Measurements from ENCODE around the gene SRSF7. TPM values are rescaled to one million over a fixed set of nuclear protein-coding genes. Genes with fewer than 3 reads are reported as not detected.
A peak's percentile ranks its signal among the peaks of the same experiment; 100 is the strongest.
"Not testable (repeated sequence)": the region's sequence is repeated elsewhere in the genome, so short reads cannot be mapped to it uniquely, and the experiment has no call there.

SRSF7 gene
- total RNA-seq, 2 experiments from 2014 or later: 243 to 249 TPM

- peak overlapping the region; percentile 28 for H3K4me3 Mint-ChIP-seq
These were observed 28.7 kb downstream of the SRSF7 start for GRCh38 chr2:38722271-38723061.

DNA sequence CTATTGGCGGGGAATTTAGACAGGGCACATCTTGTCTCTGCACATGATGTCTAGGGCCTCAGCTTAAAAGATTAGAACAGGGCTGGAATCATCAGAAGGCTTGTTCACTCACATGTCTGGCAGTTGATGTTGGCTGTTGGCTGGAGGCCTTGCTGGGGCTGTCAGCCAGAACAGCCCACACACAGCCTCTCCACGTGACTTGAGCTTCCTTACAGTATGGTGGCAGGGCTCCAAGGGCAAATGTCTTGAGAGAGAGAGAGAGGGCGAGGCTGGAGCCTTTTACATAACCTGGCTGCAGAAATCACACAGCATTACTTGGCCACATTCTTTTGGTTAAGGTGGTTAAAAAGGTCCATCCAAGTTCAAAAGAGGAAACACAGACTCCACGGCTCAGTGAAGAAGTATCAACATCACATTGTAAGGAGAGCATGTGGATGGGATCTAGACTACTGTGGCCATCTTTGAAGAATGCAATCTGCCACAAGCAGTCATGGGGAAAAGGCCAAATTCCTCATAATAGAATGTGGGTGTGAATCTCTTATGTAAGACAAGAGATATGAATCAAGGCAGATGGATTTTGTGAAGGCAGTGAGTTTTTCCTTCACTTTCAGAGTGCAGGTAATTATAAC, 30.4 kb downstream of the SRSF7 start:
- no peaks in the 10 kb centered on the region for H3K9me3 Mint-ChIP-seq
- peaks cover 65% of the 10 kb centered on the region for H3K4me1 Mint-ChIP-seq
- DNase-seq: no peak
- H3K4me3 Mint-ChIP-seq: no peak overlapping the region
- H3K36me3 Mint-ChIP-seq (ENCODE audit: low read depth): peaks cover 67% of the 10 kb centered on the region
- peak overlapping the region; percentile 70 for H3K27ac Mint-ChIP-seq
- H3K27me3 Mint-ChIP-seq: no peaks in the 10 kb centered on the region
- ChIA-PET CTCF (interaction anchor here (1.0 to 6.2 kb wide), 2 partner anchors 111 to 117 kb away, joined by 4 to 86 read pairs; partner anchors contain the start of gene HNRNPLL), POLR2A (interaction anchor here (0.5 to 4.9 kb wide), 5 partner anchors 38 to 120 kb away, joined by 3 to 51 read pairs (median 4); partner anchors contain the start of genes GALM and HNRNPLL)

More at GRCh38 chr2:38722271-38723061, 28.7 kb downstream of the SRSF7 start:
- ChIA-PET CTCF (interaction anchor here (0.6 to 8.5 kb wide), 13 partner anchors 12 to 186 kb away, joined by 3 to 131 read pairs (median 4); partner anchors contain the start of gene HNRNPLL), POLR2A (interaction anchor here (0.8 to 4.9 kb wide), 27 partner anchors 9 to 146 kb away, joined by 3 to 51 read pairs (median 4); partner anchors contain the start of genes GALM, HNRNPLL and SRSF7)
- Mint-ChIP-seq H3K4me1 (peaks cover 63% of the 10 kb centered on the region), H3K36me3 (ENCODE audit: low read depth) (peaks cover 52% of the 10 kb centered on the region), H3K27me3 (no peaks in the 10 kb centered on the region), H3K27ac (peak overlapping the region; percentile 70), H3K9me3 (no peaks in the 10 kb centered on the region)
- DNase-seq: no peak

DNA sequence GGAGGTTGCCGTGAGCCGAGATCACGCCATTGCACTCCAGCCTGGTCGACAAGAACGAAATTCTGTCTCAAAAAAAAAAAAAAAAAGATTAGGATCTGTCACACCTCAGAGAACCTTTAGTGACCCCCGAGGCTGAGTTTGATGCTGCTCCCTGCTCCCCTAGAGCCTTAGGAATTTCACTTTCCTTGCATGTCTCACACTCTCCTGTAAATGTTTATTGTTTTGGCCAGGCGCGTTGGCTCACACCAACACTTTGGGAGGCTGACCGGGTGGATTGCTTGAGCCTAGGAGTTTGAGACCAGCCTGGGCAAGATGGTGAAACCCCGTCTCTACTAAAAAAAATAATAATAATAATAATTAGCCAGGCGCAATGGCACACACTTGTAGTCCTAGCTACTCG, 31.5 kb downstream of the SRSF7 start:
- no peak for DNase-seq
- Mint-ChIP-seq H3K36me3 (ENCODE audit: low read depth) (peaks cover 69% of the 10 kb centered on the region), H3K4me1 (peaks cover 65% of the 10 kb centered on the region), H3K27ac (no peak overlapping the region), H3K9me3 (no peaks in the 10 kb centered on the region), H3K4me3 (no peak overlapping the region), H3K27me3 (no peaks in the 10 kb centered on the region)
- POLR2A ChIA-PET: interaction anchor here (1.2 kb wide), 1 partner anchor 38 kb away, joined by 3 read pairs; no protein-coding TSS in a partner anchor
- CTCF ChIA-PET: interaction anchor here (0.7 to 1.0 kb wide), 3 partner anchors 38 to 140 kb away, joined by 4 read pairs; no protein-coding TSS in a partner anchor

GRCh38 chr2:38718601-38719000, 32.6 kb downstream of the SRSF7 start:
- POLR2A ChIA-PET: interaction anchor here (1.0 to 1.1 kb wide), 2 partner anchors 20 to 32 kb away, joined by 3 read pairs; partner anchors contain the start of gene SRSF7
- Mint-ChIP-seq H3K9me3 (no peaks in the 10 kb centered on the region), H3K4me1 (peaks cover 64% of the 10 kb centered on the region), H3K27ac (no peak overlapping the region), H3K36me3 (ENCODE audit: low read depth) (peaks cover 76% of the 10 kb centered on the region), H3K27me3 (no peaks in the 10 kb centered on the region), H3K4me3 (no peak overlapping the region)
- DNase-seq: no peak
- CTCF ChIA-PET: interaction anchor here (0.6 to 0.9 kb wide), 2 partner anchors 9 to 37 kb away, joined by 3 to 4 read pairs; no protein-coding TSS in a partner anchor

DNA sequence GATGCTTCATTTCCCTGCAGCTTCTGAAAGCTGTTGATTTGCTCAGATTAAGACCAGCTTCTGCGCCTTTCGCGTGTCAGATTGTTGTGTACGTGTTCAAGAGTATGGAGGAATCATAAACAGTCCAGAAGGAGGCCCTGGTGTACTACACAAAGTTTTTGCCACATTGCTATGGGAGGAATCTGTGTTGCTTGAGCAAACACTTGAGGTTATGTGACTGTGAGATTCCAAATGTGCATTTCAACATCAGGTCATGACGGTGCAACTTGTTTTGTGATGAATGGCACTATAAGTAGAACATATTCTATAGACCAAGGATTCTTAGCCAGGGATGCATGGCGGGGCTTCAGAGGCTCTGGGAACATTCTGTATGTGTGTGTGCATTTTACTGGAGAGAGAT, 35.0 kb downstream of the SRSF7 start:
- Mint-ChIP-seq H3K27ac (no peak overlapping the region), H3K36me3 (ENCODE audit: low read depth) (peaks cover 83% of the 10 kb centered on the region), H3K4me3 (no peak overlapping the region), H3K4me1 (peaks cover 60% of the 10 kb centered on the region), H3K9me3 (peaks cover 3% of the 10 kb centered on the region), H3K27me3 (no peaks in the 10 kb centered on the region)
- no peak for DNase-seq
- ChIA-PET POLR2A (interaction anchor here (1.6 to 5.2 kb wide), 2 partner anchors 34 to 50 kb away, joined by 6 to 20 read pairs; partner anchors contain the start of gene GALM), CTCF (interaction anchor here (1.1 to 2.3 kb wide), 3 partner anchors 113 to 137 kb away, joined by 3 to 8 read pairs (median 3); no protein-coding TSS in a partner anchor)

DNA sequence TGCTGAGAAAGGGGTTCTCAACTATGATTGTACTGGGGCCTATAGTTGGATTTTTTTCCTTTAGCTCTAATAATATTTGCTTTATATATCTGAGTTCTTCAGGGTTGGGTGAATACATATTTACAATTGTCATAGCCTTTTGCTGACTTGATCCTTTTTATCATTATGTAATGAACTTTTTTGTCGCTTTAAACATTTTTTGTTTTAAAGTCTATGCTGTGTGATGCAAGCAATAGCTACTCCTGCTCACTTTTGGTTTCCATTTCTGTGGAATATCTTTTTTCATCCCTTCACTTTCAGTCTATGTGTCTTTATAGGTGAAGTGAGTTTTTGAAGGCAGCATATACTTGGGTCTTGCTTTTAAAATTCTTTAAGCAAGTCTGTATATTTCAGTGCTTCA, 36.2 kb downstream of the SRSF7 start:
- H3K4me1 Mint-ChIP-seq: peaks cover 58% of the 10 kb centered on the region
- H3K36me3 Mint-ChIP-seq (ENCODE audit: low read depth): peaks cover 82% of the 10 kb centered on the region
- ChIA-PET CTCF (interaction anchor here (2.3 kb wide), 1 partner anchor 133 kb away, joined by 8 read pairs; no protein-coding TSS in a partner anchor), POLR2A (interaction anchor here (1.6 to 5.2 kb wide), 2 partner anchors 33 to 48 kb away, joined by 6 to 20 read pairs; partner anchors contain the start of gene GALM)
- H3K27ac Mint-ChIP-seq: peak overlapping the region; percentile 54
- not testable (repeated sequence) for H3K4me3 Mint-ChIP-seq, DNase-seq, H3K9me3 Mint-ChIP-seq, H3K27me3 Mint-ChIP-seq

DNA sequence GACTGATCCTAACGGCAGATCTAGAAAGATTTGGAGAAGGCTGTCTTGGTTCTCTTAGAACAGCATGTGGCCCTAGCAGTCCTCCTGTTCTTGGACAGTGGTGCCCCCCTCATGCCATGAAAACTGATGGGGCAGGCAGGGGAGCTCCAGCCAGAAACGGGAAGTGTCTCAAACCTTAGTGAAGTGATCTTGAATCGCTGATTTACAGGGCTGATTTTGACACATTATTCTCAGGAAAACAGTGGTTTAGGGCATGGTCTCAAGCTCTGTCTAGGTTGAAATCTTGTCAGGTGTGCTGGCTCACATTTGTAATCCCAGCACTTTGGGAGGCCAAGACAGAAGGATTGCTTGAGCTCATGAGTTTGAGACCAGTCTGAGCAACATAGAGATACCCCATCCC, 37.8 kb downstream of the SRSF7 start:
- H3K27me3 Mint-ChIP-seq: no peaks in the 10 kb centered on the region
- no peak for DNase-seq
- peak overlapping the region; percentile 53 for H3K27ac Mint-ChIP-seq
- H3K4me1 Mint-ChIP-seq: peaks cover 66% of the 10 kb centered on the region
- H3K4me3 Mint-ChIP-seq: no peak overlapping the region
- H3K36me3 Mint-ChIP-seq (ENCODE audit: low read depth): peaks cover 89% of the 10 kb centered on the region
- H3K9me3 Mint-ChIP-seq: peaks cover 3% of the 10 kb centered on the region
- CTCF ChIA-PET: interaction anchor here (0.7 to 1.3 kb wide), 5 partner anchors 10 to 132 kb away, joined by 3 to 10 read pairs (median 7); no protein-coding TSS in a partner anchor
- POLR2A ChIA-PET: interaction anchor here (0.7 to 5.2 kb wide), 13 partner anchors 9 to 129 kb away, joined by 3 to 20 read pairs (median 4); partner anchors contain the start of genes GALM and SRSF7

DNA sequence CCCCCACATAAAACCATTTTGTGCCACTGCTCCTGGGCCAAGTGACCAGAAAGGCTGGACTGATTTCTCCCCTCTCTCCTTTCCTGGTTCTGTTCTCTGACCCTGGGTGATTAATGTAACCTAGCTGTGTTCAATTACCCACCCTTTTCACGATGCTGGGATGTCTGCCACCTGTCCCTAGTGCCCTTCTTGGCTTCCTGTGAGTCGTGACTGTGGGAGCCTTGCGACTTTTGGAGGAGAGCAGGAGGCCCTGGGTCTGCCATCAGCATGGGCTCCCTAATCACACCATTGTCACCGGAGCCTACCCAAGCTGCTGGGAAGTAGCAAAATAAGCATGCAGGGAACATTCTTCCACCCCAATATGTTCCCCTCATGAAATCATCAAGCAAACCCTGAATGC, 38.3 kb downstream of the SRSF7 start:
- peaks cover 3% of the 10 kb centered on the region for H3K9me3 Mint-ChIP-seq
- peaks cover 67% of the 10 kb centered on the region for H3K4me1 Mint-ChIP-seq
- peaks cover 87% of the 10 kb centered on the region for H3K36me3 Mint-ChIP-seq (ENCODE audit: low read depth)
- peak overlapping the region; percentile 53 for H3K27ac Mint-ChIP-seq
- H3K27me3 Mint-ChIP-seq: no peaks in the 10 kb centered on the region
- DNase-seq: no peak
- ChIA-PET POLR2A (interaction anchor here (1.0 to 5.2 kb wide), 8 partner anchors 9 to 118 kb away, joined by 3 to 20 read pairs (median 5); partner anchors contain the start of gene GALM), CTCF (interaction anchor here (1.1 to 1.3 kb wide), 2 partner anchors 11 to 131 kb away, joined by 3 to 10 read pairs; no protein-coding TSS in a partner anchor)
- H3K4me3 Mint-ChIP-seq: no peak overlapping the region

DNA sequence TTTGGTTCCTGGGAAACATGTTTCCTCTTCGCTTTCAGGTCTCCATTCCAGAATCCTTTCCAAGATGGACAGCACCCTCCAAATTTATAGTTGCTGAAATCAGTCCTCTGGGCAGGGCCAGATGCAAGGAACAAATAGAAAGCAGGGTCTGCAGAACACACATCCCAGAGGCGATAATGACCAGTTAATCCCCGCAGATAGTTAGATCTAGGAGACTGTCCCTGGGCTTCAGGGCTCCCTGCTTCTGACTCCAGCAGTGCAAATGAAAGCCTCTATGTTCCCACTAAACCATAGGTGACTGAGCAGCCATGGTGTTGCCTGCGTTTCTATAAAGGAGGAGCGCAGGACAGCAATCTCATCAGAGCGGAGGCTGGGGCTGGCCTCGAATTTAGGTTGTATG, 38.7 kb downstream of the SRSF7 start:
- H3K27ac Mint-ChIP-seq: no peak overlapping the region
- no peak for DNase-seq
- H3K4me1 Mint-ChIP-seq: peaks cover 69% of the 10 kb centered on the region
- no peak overlapping the region for H3K4me3 Mint-ChIP-seq
- peaks cover 3% of the 10 kb centered on the region for H3K9me3 Mint-ChIP-seq
- no peaks in the 10 kb centered on the region for H3K27me3 Mint-ChIP-seq
- peaks cover 83% of the 10 kb centered on the region for H3K36me3 Mint-ChIP-seq (ENCODE audit: low read depth)
- POLR2A ChIA-PET: interaction anchor here (1.0 kb wide), 1 partner anchor 26 kb away, joined by 3 read pairs; no protein-coding TSS in a partner anchor
- CTCF ChIA-PET: no interaction called here

DNA sequence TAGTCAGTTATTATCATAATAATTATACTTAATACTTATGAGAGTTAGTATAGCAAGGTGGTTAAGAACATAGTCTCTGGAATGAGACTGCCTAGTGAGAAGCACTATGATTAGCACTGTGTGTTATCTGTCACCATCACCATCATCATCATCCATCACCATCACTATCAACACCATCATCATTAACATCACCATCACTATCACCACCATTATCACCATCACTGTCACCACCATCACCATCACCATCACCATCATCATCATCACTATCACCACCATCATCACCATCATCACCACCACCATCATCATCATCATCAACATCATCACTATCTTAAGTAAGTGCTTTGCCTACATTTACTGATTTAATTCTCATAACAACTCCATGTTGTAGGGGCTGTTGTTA, 39.6 kb downstream of the SRSF7 start:
- H3K4me1 Mint-ChIP-seq: peaks cover 78% of the 10 kb centered on the region
- no peak overlapping the region for H3K4me3 Mint-ChIP-seq
- peaks cover 3% of the 10 kb centered on the region for H3K9me3 Mint-ChIP-seq
- peaks cover 83% of the 10 kb centered on the region for H3K36me3 Mint-ChIP-seq (ENCODE audit: low read depth)
- no peaks in the 10 kb centered on the region for H3K27me3 Mint-ChIP-seq
- ChIA-PET CTCF (interaction anchor here (0.6 kb wide), 1 partner anchor 54 kb away, joined by 3 read pairs; no protein-coding TSS in a partner anchor), POLR2A (no interaction called here)
- H3K27ac Mint-ChIP-seq: no peak overlapping the region
- DNase-seq: no peak

GRCh38 chr2:38709567-38710194, 41.5 kb downstream of the SRSF7 start:
- Mint-ChIP-seq H3K9me3 (peaks cover 3% of the 10 kb centered on the region), H3K4me3 (peak overlapping the region; percentile 24), H3K27me3 (no peaks in the 10 kb centered on the region), H3K27ac (peak overlapping the region; percentile 95), H3K4me1 (peaks cover 75% of the 10 kb centered on the region), H3K36me3 (ENCODE audit: low read depth) (peaks cover 78% of the 10 kb centered on the region)
- ChIA-PET CTCF (interaction anchor here (0.6 to 2.4 kb wide), 11 partner anchors 9 to 128 kb away, joined by 3 to 19 read pairs (median 3); no protein-coding TSS in a partner anchor), POLR2A (interaction anchor here (0.7 to 2.0 kb wide), 7 partner anchors 9 to 125 kb away, joined by 3 to 11 read pairs (median 5); partner anchors contain the start of genes HNRNPLL and SRSF7)
- DNase-seq: peak; percentile 36
